Osteocyte (in vitro differentiated cells): ENCODE results near the gene TOX2. TPM values are rescaled to one million over a fixed set of nuclear protein-coding genes. Genes with fewer than 3 reads are reported as not detected.
A peak's percentile ranks its signal among the peaks of the same experiment; 100 is the strongest.

Source experiments
- DNase-seq: peaks from one replicate; pipeline ENCODE4 v3.0.0; 2021; ENCODE audit warnings: mixed read lengths; ENCODE audit not compliant: unreplicated experiment; ENCODE audit errors: extremely low spot score
- H3K27ac Mint-ChIP-seq: one replicate; pipeline ENCODE4 v1.8.0; 2021; ENCODE audit warnings: mild to moderate bottlenecking, mixed read lengths; ENCODE audit not compliant: unreplicated experiment
- H3K27me3 Mint-ChIP-seq: one replicate; pipeline ENCODE4 v1.8.0; 2021; ENCODE audit warnings: mixed read lengths; ENCODE audit not compliant: unreplicated experiment
- H3K36me3 Mint-ChIP-seq: one replicate; pipeline ENCODE4 v1.8.0; 2021; ENCODE audit warnings: mixed read lengths; ENCODE audit not compliant: unreplicated experiment
- H3K4me1 Mint-ChIP-seq: one replicate; pipeline ENCODE4 v1.8.0; 2021; ENCODE audit warnings: mixed read lengths; ENCODE audit not compliant: unreplicated experiment
- H3K4me3 Mint-ChIP-seq: one replicate; pipeline ENCODE4 v1.8.0; 2021; ENCODE audit warnings: mild to moderate bottlenecking, moderate library complexity, mixed read lengths; ENCODE audit not compliant: unreplicated experiment
- H3K9me3 Mint-ChIP-seq: one replicate; pipeline ENCODE4 v1.8.0; 2021; ENCODE audit warnings: mixed read lengths; ENCODE audit not compliant: unreplicated experiment
- CTCF ChIP-seq: fragments of 200-600 bp; sonication (generic); IDR thresholded peaks from 2 replicates; pipeline ENCODE4 v1.5.0; 2021; ENCODE audit warnings: antibody characterized with exemption, mild to moderate bottlenecking, moderate library complexity
- total RNA-seq: library from RNA; stranded (reverse); gene quantifications from 2 replicates; pipeline ENCODE4 v1.2.1, GENCODE V29; 2021

Gene TOX2
- total RNA-seq, 1 donor from 2014 or later = not detected

- H3K36me3 Mint-ChIP-seq = no peaks in the 10 kb centered on the region
- no peaks in the 10 kb centered on the region for H3K9me3 Mint-ChIP-seq
- no peak overlapping the region for H3K27ac Mint-ChIP-seq
- H3K4me3 Mint-ChIP-seq = no peak overlapping the region
- TF ChIP-seq CTCF = no peak
- H3K4me1 Mint-ChIP-seq = no peaks in the 10 kb centered on the region
- H3K27me3 Mint-ChIP-seq = peaks cover 59% of the 10 kb centered on the region
- DNase-seq = peak; percentile 78
Measured at GRCh38 chr20:44034965-44035635, 120.4 kb downstream of the TOX2 start.

GRCh38 chr20:44035924-44036323, 121.3 kb downstream of the TOX2 start:
- DNase-seq = peak; percentile 66
- Mint-ChIP-seq H3K4me3 (no peak overlapping the region), H3K27me3 (peaks cover 61% of the 10 kb centered on the region), H3K4me1 (no peaks in the 10 kb centered on the region), H3K27ac (no peak overlapping the region), H3K36me3 (no peaks in the 10 kb centered on the region), H3K9me3 (no peaks in the 10 kb centered on the region)
- TF ChIP-seq CTCF = no peak

- no peaks in the 10 kb centered on the region for H3K36me3 Mint-ChIP-seq
- peaks cover 60% of the 10 kb centered on the region for H3K27me3 Mint-ChIP-seq
- H3K4me1 Mint-ChIP-seq = no peaks in the 10 kb centered on the region
- H3K4me3 Mint-ChIP-seq = no peak overlapping the region
- no peak for DNase-seq
- TF ChIP-seq CTCF = no peak
- H3K9me3 Mint-ChIP-seq = no peaks in the 10 kb centered on the region
- H3K27ac Mint-ChIP-seq = no peak overlapping the region
Measured at GRCh38 chr20:44036441-44036840, 121.8 kb downstream of the TOX2 start.

GRCh38 chr20:44038681-44039123, 124.0 kb downstream of the TOX2 start:
- Mint-ChIP-seq H3K27ac (no peak overlapping the region), H3K4me3 (no peak overlapping the region), H3K27me3 (peaks cover 67% of the 10 kb centered on the region), H3K4me1 (no peaks in the 10 kb centered on the region), H3K9me3 (no peaks in the 10 kb centered on the region), H3K36me3 (no peaks in the 10 kb centered on the region)
- DNase-seq = no peak
- no peak for TF ChIP-seq CTCF

GRCh38 chr20:44039147-44039546, 124.5 kb downstream of the TOX2 start:
- Mint-ChIP-seq H3K4me3 (no peak overlapping the region), H3K9me3 (no peaks in the 10 kb centered on the region), H3K27me3 (peaks cover 65% of the 10 kb centered on the region), H3K4me1 (no peaks in the 10 kb centered on the region), H3K36me3 (no peaks in the 10 kb centered on the region), H3K27ac (no peak overlapping the region)
- DNase-seq = no peak
- TF ChIP-seq CTCF = no peak
